HepG2 (cell line): ENCODE measurements around the gene NSD2. TPM values are rescaled to one million over a fixed set of nuclear protein-coding genes. Genes with fewer than 3 reads are reported as not detected.

Source experiments
- ATAC-seq: fragments of 200-7000 bp; cut with Tn5 transposase; 3 replicates; pipeline ENCODE4 v1.9.1; 2020; ENCODE audit warnings: mild to moderate bottlenecking, moderate library complexity
- BruUV-seq: library from RNA; stranded (reverse); fragments of 400-500 nt; replicated peaks from 2 replicates; lab custom pipeline; 2021; lab: Mats Ljungman, UMichigan
- CTCF ChIA-PET: fragments of 300-600 bp; formaldehyde crosslinking; extraction: SDS; loops from one replicate; lab custom pipeline; 2021; ENCODE audit warnings: low total read pairs, inconsistent platforms, low intra/inter-chr PET ratio; lab: Yijun Ruan, JAX
- POLR2A ChIA-PET: fragments of 350-600 bp; sonication (Branson Sonifier 250); formaldehyde crosslinking; loops from one replicate; lab custom pipeline; 2020; ENCODE audit warnings: antibody characterized with exemption, inconsistent platforms; lab: Yijun Ruan, JAX
- DNase-seq: peaks from one replicate; pipeline ENCODE4 v3.0.0-alpha.2; 2015; ENCODE audit warnings: low spot score
- FAIRE-seq: peaks from 3 replicates; lab custom pipeline; 2011; peaks lifted over from hg19 to GRCh38; lab: Jason Lieb, UNC
- H2AFZ ChIP-seq: one replicate; pipeline ENCODE4 v1.6.1; 2011; ENCODE audit warnings: low read length, inconsistent platforms
- H3K27ac ChIP-seq: fragments of 300-600 bp; 3 replicates; pipeline ENCODE4 v1.8.0; 2011; ENCODE audit warnings: mixed run types, mild to moderate bottlenecking, mixed read lengths, low read length, inconsistent platforms; ENCODE audit not compliant: insufficient read depth; ENCODE audit errors: extremely low read length
- H3K27me3 ChIP-seq, 2 experiments: fragments of 200-600 bp in 1 of 2; 2 replicates in 1 of 2; 3 replicates in 1 of 2; pipeline versions ENCODE4 v1.6.0 to v1.8.0; 2011; ENCODE audit warnings: low read length in 2 of 2, mild to moderate bottlenecking in 2 of 2, moderate library complexity in 2 of 2, inconsistent platforms in 1 of 2; ENCODE audit not compliant: insufficient read depth in 2 of 2, control insufficient read depth in 1 of 2
- H3K36me3 ChIP-seq, 2 experiments: fragments of 200-600 bp in 1 of 2; replicated peaks in 1 of 2; 2 replicates in 1 of 2; 3 replicates in 1 of 2; pipeline versions ENCODE4 v1.5.1 to v1.8.0; 2011; ENCODE audit warnings: low read length in 2 of 2, inconsistent platforms in 1 of 2; ENCODE audit not compliant: insufficient read depth in 2 of 2, control insufficient read depth in 1 of 2
- H3K4me1 ChIP-seq: 2 replicates; pipeline ENCODE4 v1.5.1; 2012; ENCODE audit warnings: low read length, inconsistent platforms; ENCODE audit not compliant: insufficient read depth
- H3K4me2 ChIP-seq: 2 replicates; pipeline ENCODE4 v1.6.0; 2011; ENCODE audit warnings: low read depth, low read length, inconsistent platforms
- H3K4me3 ChIP-seq, 3 experiments: fragments of 200-600 bp in 1 of 3; sonication (generic), shearing (Covaris generic) in 1 of 3; replicated peaks in 1 of 3; 2 replicates each; pipeline ENCODE4 v1.5.1; 2011 to 2016; ENCODE audit warnings: low read length in 3 of 3, inconsistent platforms in 2 of 3, low read depth in 2 of 3, mild to moderate bottlenecking in 2 of 3, control low read depth in 1 of 3, mixed read lengths in 1 of 3; ENCODE audit not compliant: insufficient read depth in 1 of 3
- H3K79me2 ChIP-seq: one replicate; pipeline ENCODE4 v1.6.1; 2011; ENCODE audit warnings: low read length, inconsistent platforms; ENCODE audit not compliant: insufficient read depth
- H3K9ac ChIP-seq: 2 replicates; pipeline ENCODE4 v1.6.0; 2011; ENCODE audit warnings: mild to moderate bottlenecking, low read depth, low read length, inconsistent platforms; ENCODE audit not compliant: insufficient read depth
- H3K9me3 ChIP-seq: 2 replicates; pipeline ENCODE4 v1.5.1; 2012; ENCODE audit warnings: mild to moderate bottlenecking, low read length
- H4K20me1 ChIP-seq: 2 replicates; pipeline ENCODE4 v1.6.0; 2011; ENCODE audit warnings: inconsistent platforms, mild to moderate bottlenecking, low read length, moderate library complexity; ENCODE audit not compliant: insufficient read depth
- MBNL3 ChIP-seq: fragments of 250-450 bp; sonication (Bioruptor Pico); conservative IDR thresholded peaks from 2 replicates; pipeline ENCODE4 v1.8.0; 2022; ENCODE audit warnings: mild to moderate bottlenecking, inconsistent platforms
- NFE2L2 ChIP-seq: fragments of 150-350 bp; IDR thresholded peaks from 2 replicates; pipeline ENCODE4 v1.6.1; 2014; ENCODE audit warnings: low read length
- SETDB1 ChIP-seq: sonication (generic); formaldehyde crosslinking; IDR thresholded peaks from 2 replicates; pipeline ENCODE4 v1.5.1; 2020; ENCODE audit warnings: missing genetic modification reagents, mild to moderate bottlenecking, borderline replicate concordance
- SOX6 ChIP-seq, 2 experiments: fragments of 450-650 bp in 1 of 2; sonication (generic) in 1 of 2; formaldehyde crosslinking in 1 of 2; IDR thresholded peaks; 2 replicates each; pipeline versions ENCODE4 v1.4.0 to v1.6.1; 2017 to 2020; ENCODE audit warnings: antibody characterized with exemption in 1 of 2, mild to moderate bottlenecking in 1 of 2, missing genetic modification reagents in 1 of 2
- ZBTB38 ChIP-seq: sonication (generic); formaldehyde crosslinking; IDR thresholded peaks from 2 replicates; pipeline ENCODE4 v1.5.1; 2020; ENCODE audit warnings: mild to moderate bottlenecking, missing genetic modification reagents
- ZFP36L1 ChIP-seq: sonication (generic); formaldehyde crosslinking; IDR thresholded peaks from 2 replicates; pipeline ENCODE4 v1.8.0; 2022; ENCODE audit warnings: mild to moderate bottlenecking, missing genetic modification reagents, moderate library complexity
- ZFY ChIP-seq: sonication (generic); formaldehyde crosslinking; IDR thresholded peaks from 2 replicates; pipeline ENCODE4 v1.4.0; 2020; ENCODE audit warnings: missing genetic modification reagents
- ZNF263 ChIP-seq: sonication (generic); formaldehyde crosslinking; IDR thresholded peaks from 2 replicates; pipeline ENCODE4 v1.4.0; 2020; ENCODE audit warnings: missing genetic modification reagents
- WGBS: methylation state at CpG from one replicate; pipeline ENCODE4 v1.1.6; 2017; ENCODE audit warnings: low lambda C conversion rate; 5-methylcytosine and 5-hydroxymethylcytosine counted together
- in situ Hi-C: cut with HindIII; loops from 2 replicates; pipeline ENCODE4 v1.10.0; 2017; ENCODE audit warnings: low pct_unique_long_range_greater_than_20kb; ENCODE audit not compliant: extremely low pct_ligation_motif_present
- intact Hi-C: fragments of 100-400 bp; cut with micrococcal nuclease; formaldehyde crosslinking; loops from one replicate; pipeline ENCODE4 v1.10.0; 2022; ENCODE audit not compliant: unreplicated experiment
- polyA plus RNA-seq, 8 experiments: library from polyadenylated mRNA; depleted of rRNA in 3 of 8; stranded (reverse) in 7 of 8; unstranded in 1 of 8; fragments of >200 nt; fragmentation: Illumina TruSeq in 4 of 8; extraction: Trizol in 4 of 8; gene quantifications; 2 replicates each; pipeline versions ENCODE4 v1.2.1 to v1.2.3, GENCODE V29; 2011 to 2016; ENCODE audit warnings: low read depth in 4 of 8, missing spikeins in 1 of 8, mixed read lengths in 1 of 8; ENCODE audit not compliant: insufficient read depth in 1 of 8
- total RNA-seq, 5 experiments: library from RNA; depleted of rRNA; stranded (reverse); fragments of >200 nt; fragmentation: Illumina TruSeq; extraction: Trizol; gene quantifications; 2 replicates each; pipeline ENCODE4 v1.2.3, GENCODE V29; 2016; ENCODE audit warnings: low read depth in 1 of 5
- TF ChIP-seq, protein P1 (sequence below): sonication (generic); formaldehyde crosslinking; IDR thresholded peaks from 2 replicates; pipeline ENCODE4 v1.4.0; 2020; ENCODE audit warnings: missing genetic modification reagents
- TF ChIP-seq, protein P2 (sequence below): sonication (generic); formaldehyde crosslinking; IDR thresholded peaks from 2 replicates; pipeline ENCODE4 v1.4.0; 2020; ENCODE audit warnings: missing genetic modification reagents
- TF ChIP-seq, protein P3 (sequence below): sonication (generic); formaldehyde crosslinking; IDR thresholded peaks from 2 replicates; pipeline ENCODE4 v1.5.0; 2020; ENCODE audit warnings: mild to moderate bottlenecking, missing genetic modification reagents
- TF ChIP-seq, protein P4 (sequence below): sonication (generic); formaldehyde crosslinking; IDR thresholded peaks from 2 replicates; pipeline ENCODE4 v1.5.1; 2020; ENCODE audit warnings: mild to moderate bottlenecking, missing genetic modification reagents, moderate library complexity

NSD2 gene
- total and polyA plus RNA-seq, 2 of the 13 experiments (the other 11 are each of a cell fraction or from before 2014, with no cell fraction given): 22.0 to 65.9 TPM

DNA sequence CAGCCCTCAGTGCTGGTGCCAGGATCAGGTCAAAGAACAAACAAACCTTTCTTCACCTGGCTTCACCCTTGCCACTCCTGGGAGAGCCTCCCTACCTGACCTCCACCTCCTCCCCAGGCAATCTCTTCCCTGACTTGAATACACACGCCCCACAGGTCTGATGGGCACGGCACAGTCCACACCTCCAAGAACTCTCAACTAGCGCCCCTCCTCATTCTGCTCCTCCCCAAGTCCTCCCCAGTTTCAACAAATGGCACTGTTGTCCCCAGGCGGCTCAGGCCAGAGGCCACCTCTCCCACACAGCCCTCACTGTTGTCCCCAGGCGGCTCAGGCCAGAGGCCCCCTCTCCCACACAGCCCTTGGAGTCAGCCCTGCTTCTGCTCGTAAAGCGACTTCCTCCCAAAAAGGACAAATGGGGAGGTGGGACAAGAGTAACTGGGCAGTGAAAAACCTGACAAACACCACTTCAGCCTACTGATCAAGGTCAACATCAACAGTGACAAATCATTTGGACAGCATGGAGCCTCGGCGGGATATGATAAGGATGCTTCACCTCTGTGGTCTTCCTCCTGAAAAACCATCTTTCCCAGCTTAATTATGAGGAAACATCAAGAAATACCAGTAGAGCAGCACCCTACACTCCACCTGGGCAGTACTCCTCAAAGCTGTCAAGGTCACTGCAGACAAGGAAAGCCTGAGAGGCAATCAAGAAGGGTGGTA lies 18.1 kb upstream of the NSD2 start:
- in situ Hi-C loops: no loop called here
- BruUV-seq: no TSS peak
- H3K4me1 ChIP-seq: peaks cover 77% of the 10 kb centered on the region
- H3K9me3 ChIP-seq: no peaks in the 10 kb centered on the region
- POLR2A ChIA-PET: interaction anchor here (0.7 to 1.1 kb wide), 2 partner anchors 14 to 60 kb away, joined by 3 read pairs; partner anchors contain the start of gene FGFR3
- no peaks in the 10 kb centered on the region; a peak in 1 of 5 replicates for H3K27me3 ChIP-seq
- 35% methylated on average over 9 of the region's 9 CpGs for WGBS
- no peak for DNase-seq
- no peak for ATAC-seq
- no peak overlapping the region for H2AFZ ChIP-seq
- no peaks in the 10 kb centered on the region; a peak in 1 of 5 replicates for H3K36me3 ChIP-seq
- H3K27ac ChIP-seq: peak overlapping the region; percentile 8
- H3K79me2 ChIP-seq: peaks cover 52% of the 10 kb centered on the region
- H3K4me2 ChIP-seq: peak overlapping the region; percentile 55
- no peak overlapping the region for H3K4me3 ChIP-seq
- no peak overlapping the region for H3K9ac ChIP-seq
- peaks cover 3% of the 10 kb centered on the region; the same call in 1 of the 2 replicates for H4K20me1 ChIP-seq
- CTCF ChIA-PET: no interaction called here
- TF ChIP-seq, protein P1, sequence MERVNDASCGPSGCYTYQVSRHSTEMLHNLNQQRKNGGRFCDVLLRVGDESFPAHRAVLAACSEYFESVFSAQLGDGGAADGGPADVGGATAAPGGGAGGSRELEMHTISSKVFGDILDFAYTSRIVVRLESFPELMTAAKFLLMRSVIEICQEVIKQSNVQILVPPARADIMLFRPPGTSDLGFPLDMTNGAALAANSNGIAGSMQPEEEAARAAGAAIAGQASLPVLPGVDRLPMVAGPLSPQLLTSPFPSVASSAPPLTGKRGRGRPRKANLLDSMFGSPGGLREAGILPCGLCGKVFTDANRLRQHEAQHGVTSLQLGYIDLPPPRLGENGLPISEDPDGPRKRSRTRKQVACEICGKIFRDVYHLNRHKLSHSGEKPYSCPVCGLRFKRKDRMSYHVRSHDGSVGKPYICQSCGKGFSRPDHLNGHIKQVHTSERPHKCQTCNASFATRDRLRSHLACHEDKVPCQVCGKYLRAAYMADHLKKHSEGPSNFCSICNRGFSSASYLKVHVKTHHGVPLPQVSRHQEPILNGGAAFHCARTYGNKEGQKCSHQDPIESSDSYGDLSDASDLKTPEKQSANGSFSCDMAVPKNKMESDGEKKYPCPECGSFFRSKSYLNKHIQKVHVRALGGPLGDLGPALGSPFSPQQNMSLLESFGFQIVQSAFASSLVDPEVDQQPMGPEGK (CRISPR knock-in tag): peak; percentile 53; the same call in 1 of the 2 replicates
- TF ChIP-seq, protein P2, sequence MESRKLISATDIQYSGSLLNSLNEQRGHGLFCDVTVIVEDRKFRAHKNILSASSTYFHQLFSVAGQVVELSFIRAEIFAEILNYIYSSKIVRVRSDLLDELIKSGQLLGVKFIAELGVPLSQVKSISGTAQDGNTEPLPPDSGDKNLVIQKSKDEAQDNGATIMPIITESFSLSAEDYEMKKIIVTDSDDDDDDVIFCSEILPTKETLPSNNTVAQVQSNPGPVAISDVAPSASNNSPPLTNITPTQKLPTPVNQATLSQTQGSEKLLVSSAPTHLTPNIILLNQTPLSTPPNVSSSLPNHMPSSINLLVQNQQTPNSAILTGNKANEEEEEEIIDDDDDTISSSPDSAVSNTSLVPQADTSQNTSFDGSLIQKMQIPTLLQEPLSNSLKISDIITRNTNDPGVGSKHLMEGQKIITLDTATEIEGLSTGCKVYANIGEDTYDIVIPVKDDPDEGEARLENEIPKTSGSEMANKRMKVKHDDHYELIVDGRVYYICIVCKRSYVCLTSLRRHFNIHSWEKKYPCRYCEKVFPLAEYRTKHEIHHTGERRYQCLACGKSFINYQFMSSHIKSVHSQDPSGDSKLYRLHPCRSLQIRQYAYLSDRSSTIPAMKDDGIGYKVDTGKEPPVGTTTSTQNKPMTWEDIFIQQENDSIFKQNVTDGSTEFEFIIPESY (CRISPR knock-in tag): peak; percentile 43; the same call in 1 of the 2 replicates
- TF ChIP-seq ZBTB38 (0 out of 2 replicates have a peak, but pooled peaks have one; percentile 22), SOX6 (IDR thresholded peaks at IDR 0.05) (no peak), SOX6 (CRISPR knock-in tag; IDR thresholded peaks at IDR 0.05) (0 out of 2 replicates have a peak, but pooled peaks have one; percentile 14), NFE2L2 (no peak), ZFP36L1 (no peak), ZFY (CRISPR knock-in tag) (0 out of 2 replicates have a peak, but pooled peaks have one; percentile 10), ZNF263 (CRISPR knock-in tag) (peak; percentile 99), MBNL3 (CRISPR knock-in tag) (no peak), SETDB1 (CRISPR knock-in tag) (no peak)
- TF ChIP-seq, protein P3, sequence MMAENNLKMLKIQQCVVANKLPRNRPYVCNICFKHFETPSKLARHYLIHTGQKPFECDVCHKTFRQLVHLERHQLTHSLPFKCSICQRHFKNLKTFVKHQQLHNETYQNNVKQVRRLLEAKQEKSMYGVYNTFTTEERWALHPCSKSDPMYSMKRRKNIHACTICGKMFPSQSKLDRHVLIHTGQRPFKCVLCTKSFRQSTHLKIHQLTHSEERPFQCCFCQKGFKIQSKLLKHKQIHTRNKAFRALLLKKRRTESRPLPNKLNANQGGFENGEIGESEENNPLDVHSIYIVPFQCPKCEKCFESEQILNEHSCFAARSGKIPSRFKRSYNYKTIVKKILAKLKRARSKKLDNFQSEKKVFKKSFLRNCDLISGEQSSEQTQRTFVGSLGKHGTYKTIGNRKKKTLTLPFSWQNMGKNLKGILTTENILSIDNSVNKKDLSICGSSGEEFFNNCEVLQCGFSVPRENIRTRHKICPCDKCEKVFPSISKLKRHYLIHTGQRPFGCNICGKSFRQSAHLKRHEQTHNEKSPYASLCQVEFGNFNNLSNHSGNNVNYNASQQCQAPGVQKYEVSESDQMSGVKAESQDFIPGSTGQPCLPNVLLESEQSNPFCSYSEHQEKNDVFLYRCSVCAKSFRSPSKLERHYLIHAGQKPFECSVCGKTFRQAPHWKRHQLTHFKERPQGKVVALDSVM (CRISPR knock-in tag): peak; percentile 77
- TF ChIP-seq, protein P4, sequence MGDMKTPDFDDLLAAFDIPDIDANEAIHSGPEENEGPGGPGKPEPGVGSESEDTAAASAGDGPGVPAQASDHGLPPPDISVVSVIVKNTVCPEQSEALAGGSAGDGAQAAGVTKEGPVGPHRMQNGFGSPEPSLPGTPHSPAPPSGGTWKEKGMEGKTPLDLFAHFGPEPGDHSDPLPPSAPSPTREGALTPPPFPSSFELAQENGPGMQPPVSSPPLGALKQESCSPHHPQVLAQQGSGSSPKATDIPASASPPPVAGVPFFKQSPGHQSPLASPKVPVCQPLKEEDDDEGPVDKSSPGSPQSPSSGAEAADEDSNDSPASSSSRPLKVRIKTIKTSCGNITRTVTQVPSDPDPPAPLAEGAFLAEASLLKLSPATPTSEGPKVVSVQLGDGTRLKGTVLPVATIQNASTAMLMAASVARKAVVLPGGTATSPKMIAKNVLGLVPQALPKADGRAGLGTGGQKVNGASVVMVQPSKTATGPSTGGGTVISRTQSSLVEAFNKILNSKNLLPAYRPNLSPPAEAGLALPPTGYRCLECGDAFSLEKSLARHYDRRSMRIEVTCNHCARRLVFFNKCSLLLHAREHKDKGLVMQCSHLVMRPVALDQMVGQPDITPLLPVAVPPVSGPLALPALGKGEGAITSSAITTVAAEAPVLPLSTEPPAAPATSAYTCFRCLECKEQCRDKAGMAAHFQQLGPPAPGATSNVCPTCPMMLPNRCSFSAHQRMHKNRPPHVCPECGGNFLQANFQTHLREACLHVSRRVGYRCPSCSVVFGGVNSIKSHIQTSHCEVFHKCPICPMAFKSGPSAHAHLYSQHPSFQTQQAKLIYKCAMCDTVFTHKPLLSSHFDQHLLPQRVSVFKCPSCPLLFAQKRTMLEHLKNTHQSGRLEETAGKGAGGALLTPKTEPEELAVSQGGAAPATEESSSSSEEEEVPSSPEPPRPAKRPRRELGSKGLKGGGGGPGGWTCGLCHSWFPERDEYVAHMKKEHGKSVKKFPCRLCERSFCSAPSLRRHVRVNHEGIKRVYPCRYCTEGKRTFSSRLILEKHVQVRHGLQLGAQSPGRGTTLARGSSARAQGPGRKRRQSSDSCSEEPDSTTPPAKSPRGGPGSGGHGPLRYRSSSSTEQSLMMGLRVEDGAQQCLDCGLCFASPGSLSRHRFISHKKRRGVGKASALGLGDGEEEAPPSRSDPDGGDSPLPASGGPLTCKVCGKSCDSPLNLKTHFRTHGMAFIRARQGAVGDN: peak; percentile 55
- TF ChIP-seq, all 625 proteins: peak for 8
- FAIRE-seq: no peak
- intact Hi-C loops: no loop called here
